B cell (primary cell): Measurements from ENCODE around the gene SLC1A2. TPM values are rescaled to one million over a fixed set of nuclear protein-coding genes. Genes with fewer than 3 reads are reported as not detected.

Experiments used
- ATAC-seq: fragments of 200-7000 bp; cut with Tn5 transposase; one replicate; pipeline ENCODE4 v1.10.0; 2021; ENCODE audit warnings: low read depth, mild to moderate bottlenecking, moderate number of reproducible peaks, moderate library complexity
- CTCF ChIA-PET: fragments of 350-600 bp; sonication (Branson Sonifier 250); formaldehyde crosslinking; loops from one replicate; lab custom pipeline; 2021; ENCODE audit warnings: antibody characterized with exemption, inconsistent platforms; lab: Charles Lee
- POLR2A ChIA-PET: fragments of 350-600 bp; sonication (Branson Sonifier 250); formaldehyde crosslinking; loops from one replicate; lab custom pipeline; 2021; ENCODE audit warnings: antibody characterized with exemption; lab: Charles Lee
- DNase-seq: peaks from one replicate; pipeline ENCODE4 v3.0.0; 2013
- H2AFZ ChIP-seq: 2 replicates; pipeline ENCODE4 v1.6.1; 2012; ENCODE audit warnings: mild to moderate bottlenecking, low read depth, low read length; ENCODE audit not compliant: insufficient read depth, poor library complexity, severe bottlenecking
- H3K27ac ChIP-seq, 2 donors: 1 replicate in 1 of 2; 2 replicates in 1 of 2; pipeline ENCODE4 v1.5.1; 2012 to 2013; ENCODE audit warnings: low read length in 2 of 2, mild to moderate bottlenecking in 2 of 2, moderate library complexity in 1 of 2
- H3K27me3 ChIP-seq, 4 experiments: fragments of 200-600 bp in 1 of 4; sonication (generic) in 1 of 4; replicated peaks in 1 of 4; 1 replicate in 2 of 4; 2 replicates in 2 of 4; pipeline versions ENCODE4 v1.6.1 to v1.7.0; 2013 to 2016; ENCODE audit warnings: low read length in 3 of 4, mild to moderate bottlenecking in 2 of 4, mixed read lengths in 1 of 4, moderate library complexity in 1 of 4; ENCODE audit not compliant: insufficient read depth in 4 of 4, control insufficient read depth in 3 of 4; ENCODE audit errors: control extremely low read depth in 1 of 4
- H3K36me3 ChIP-seq, 2 experiments: replicated peaks in 1 of 2; 1 replicate in 1 of 2; 2 replicates in 1 of 2; pipeline versions ENCODE4 v1.6.1 to v1.7.1; 2013; ENCODE audit warnings: low read length in 1 of 2; ENCODE audit not compliant: insufficient read depth in 2 of 2, control insufficient read depth in 1 of 2; ENCODE audit errors: control extremely low read depth in 1 of 2, extremely low read depth in 1 of 2
- H3K4me1 ChIP-seq, 2 donors: fragments of 200-600 bp in 1 of 2; sonication (generic) in 1 of 2; 1 replicate in 1 of 2; 2 replicates in 1 of 2; pipeline versions ENCODE4 v1.5.1 to v1.6.1; 2013 to 2017; ENCODE audit warnings: low read length in 2 of 2; ENCODE audit not compliant: control insufficient read depth in 2 of 2, insufficient read depth in 2 of 2
- H3K4me2 ChIP-seq: replicated peaks from 2 replicates; pipeline ENCODE3; 2012; ENCODE audit warnings: mild to moderate bottlenecking, low read depth, low read length; ENCODE audit not compliant: poor library complexity, severe bottlenecking
- H3K4me3 ChIP-seq, 5 experiments: fragments of 200-600 bp in 1 of 5; sonication (generic) in 1 of 5; 1 replicate in 3 of 5; 2 replicates in 2 of 5; pipeline versions ENCODE4 v1.5.1 to v1.7.0; 2011 to 2016; ENCODE audit warnings: low read length in 4 of 5, mild to moderate bottlenecking in 4 of 5, low read depth in 2 of 5, control low read depth in 1 of 5, moderate library complexity in 1 of 5; ENCODE audit not compliant: insufficient read depth in 1 of 5; ENCODE audit errors: control extremely low read depth in 1 of 5, extremely low read depth in 1 of 5
- H3K79me2 ChIP-seq: fragments of 200-600 bp; sonication (generic); one replicate; pipeline ENCODE4 v1.6.0; 2016; ENCODE audit warnings: low read length; ENCODE audit not compliant: control insufficient read depth, insufficient read depth
- H3K9ac ChIP-seq: fragments of 200-600 bp; sonication (generic); 2 replicates; pipeline ENCODE4 v1.6.1; 2017; ENCODE audit warnings: mild to moderate bottlenecking, low read length, moderate library complexity
- H3K9me3 ChIP-seq, 3 donors: one replicate each; pipeline versions ENCODE4 v1.6.1 to v1.7.1; 2013; ENCODE audit warnings: low read length in 2 of 3; ENCODE audit not compliant: control insufficient read depth in 2 of 3, insufficient read depth in 1 of 3; ENCODE audit errors: control extremely low read depth in 1 of 3
- H4K20me1 ChIP-seq: 2 replicates; pipeline ENCODE4 v1.6.0; 2012; ENCODE audit warnings: mild to moderate bottlenecking, low read length; ENCODE audit not compliant: insufficient read depth, control insufficient read depth, poor library complexity, severe bottlenecking
- H3K27ac Mint-ChIP-seq: one replicate; pipeline ENCODE4 v1.8.0; 2021; ENCODE audit warnings: mixed read lengths
- H3K27me3 Mint-ChIP-seq: one replicate; pipeline ENCODE4 v1.8.0; 2021; ENCODE audit warnings: mixed read lengths
- H3K4me1 Mint-ChIP-seq: one replicate; pipeline ENCODE4 v1.8.0; 2021; ENCODE audit warnings: mixed read lengths
- H3K4me3 Mint-ChIP-seq: one replicate; pipeline ENCODE4 v1.8.0; 2021; ENCODE audit warnings: mixed read lengths
- H3K9me3 Mint-ChIP-seq: one replicate; pipeline ENCODE4 v1.8.0; 2022; ENCODE audit warnings: mixed read lengths; ENCODE audit not compliant: insufficient read depth
- EZH2 ChIP-seq: IDR thresholded peaks from 2 replicates; pipeline ENCODE4 v1.6.1; 2012; ENCODE audit warnings: borderline replicate concordance, low read depth, mild to moderate bottlenecking, moderate library complexity, low read length; ENCODE audit not compliant: insufficient read depth, poor library complexity, severe bottlenecking
- WGBS: methylation state at CpG from one replicate; pipeline ENCODE4 v1.1.5; 2013; ENCODE audit warnings: missing lambda C conversion rate; ENCODE audit not compliant: insufficient coverage; 5-methylcytosine and 5-hydroxymethylcytosine counted together
- intact Hi-C: fragments of 100-400 bp; cut with micrococcal nuclease; formaldehyde crosslinking; loops from one replicate; pipeline ENCODE4 v1.10.0; 2022
- polyA minus RNA-seq: library from RNA; depleted of rRNA, polyadenylated mRNA; stranded (reverse); fragments of >200 nt; gene quantifications from 2 replicates; pipeline ENCODE4 v1.2.3, GENCODE V29; 2012
- polyA plus RNA-seq: library from polyadenylated mRNA; depleted of rRNA; stranded (reverse); fragments of >200 nt; gene quantifications from 2 replicates; pipeline ENCODE4 v1.2.3, GENCODE V29; 2012
- total RNA-seq, 2 donors: library from RNA; stranded (reverse); fragments of 120-200 nt in 1 of 2; gene quantifications; 1 replicate in 1 of 2; 2 replicates in 1 of 2; pipeline versions ENCODE4 v1.2.3 to v1.2.4, GENCODE V29; 2013 to 2022
- TF ChIP-seq, protein P1 (sequence below): fragments of 200-600 bp; IDR thresholded peaks from one replicate; pipeline ENCODE4 v1.8.0; 2022; ENCODE audit warnings: antibody characterized with exemption, mild to moderate bottlenecking

The SLC1A2 gene
- total RNA-seq (not detected in 2 replicates), polyA plus RNA-seq (not detected in 2 replicates), polyA minus RNA-seq (0.29 TPM in 1 of 2 replicates, not detected in the other)
- total RNA-seq (2013), result 0.23 TPM

DNA sequence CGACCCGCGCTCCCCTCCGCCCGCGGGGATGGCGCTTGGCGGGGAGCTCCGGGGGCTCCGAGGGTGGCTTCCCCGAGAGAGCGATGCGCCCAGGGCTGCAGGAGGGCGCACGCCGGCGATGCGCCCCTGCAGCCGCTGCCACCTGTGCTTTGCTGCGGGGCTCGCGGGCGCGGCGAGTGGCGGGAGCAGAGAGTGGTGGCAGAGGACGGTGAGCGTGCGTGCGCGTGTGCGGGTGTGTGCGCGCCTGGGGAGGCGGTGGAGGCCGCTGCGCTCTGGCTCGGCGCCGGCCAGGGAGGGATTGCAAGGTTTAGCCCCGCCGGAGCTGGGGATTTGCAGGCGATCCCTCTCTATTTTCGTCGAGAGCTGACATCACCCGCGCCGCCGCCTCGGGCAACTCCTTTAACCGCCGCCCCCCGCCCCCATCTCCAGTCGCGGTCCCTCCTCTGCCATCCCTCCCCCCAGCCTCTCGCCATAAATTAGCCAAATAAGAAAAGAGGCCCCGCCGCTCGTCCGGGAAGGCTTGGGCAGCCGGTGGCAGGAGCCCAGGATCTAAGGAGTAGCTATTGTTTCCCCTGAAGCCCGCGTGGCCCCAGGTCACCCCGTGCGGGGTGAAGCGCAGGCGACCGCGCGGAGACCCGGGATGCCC, at the start of gene SLC1A2:
TSS of gene SLC1A2 (minus strand) at position 375 of the 646 bp plus-strand sequence. CDS start 592 bp downstream, outside the sequence.
- H3K4me1 ChIP-seq, result peaks cover 19 to 23% of the 10 kb centered on the region in 2 donors
- H3K79me2 ChIP-seq, result no peaks in the 10 kb centered on the region
- ATAC-seq (no peak), DNase-seq (peak; percentile 23)
- Mint-ChIP-seq H3K4me3 (peak within 1 kb of the TSS; percentile 77), H3K27ac (no peak within 1 kb of the TSS), H3K4me1 (peaks cover 13% of the 10 kb centered on the region), H3K27me3 (peaks cover 79% of the 10 kb centered on the region), H3K9me3 (no peaks in the 10 kb centered on the region)
- POLR2A ChIA-PET, result no interaction called here
- no peaks in the 10 kb centered on the region for H3K36me3 ChIP-seq
- intact Hi-C loops, result loop anchor here (5.0 kb wide), 1 partner anchor 902 kb away; no protein-coding TSS in a partner anchor
- no peaks in the 10 kb centered on the region for H4K20me1 ChIP-seq
- no peak within 1 kb of the TSS for H3K27ac ChIP-seq
- CTCF ChIA-PET, result no interaction called here
- H3K4me2 ChIP-seq, result peak within 1 kb of the TSS; percentile 67
- H3K9ac ChIP-seq, result peak within 1 kb of the TSS; percentile 32
- H3K9me3 ChIP-seq, result no peaks in the 10 kb centered on the region
- peaks cover 0 to 55% (median 38%) of the 10 kb centered on the region in 4 experiments for H3K27me3 ChIP-seq
- peak within 1 kb of the TSS; percentile 22 for H2AFZ ChIP-seq
- WGBS, result 3% methylated on average over 67 of the region's 71 CpGs
- peak within 1 kb of the TSS in 2 of 5 experiments; percentile 29 to 51 for H3K4me3 ChIP-seq
- TF ChIP-seq, protein P1, sequence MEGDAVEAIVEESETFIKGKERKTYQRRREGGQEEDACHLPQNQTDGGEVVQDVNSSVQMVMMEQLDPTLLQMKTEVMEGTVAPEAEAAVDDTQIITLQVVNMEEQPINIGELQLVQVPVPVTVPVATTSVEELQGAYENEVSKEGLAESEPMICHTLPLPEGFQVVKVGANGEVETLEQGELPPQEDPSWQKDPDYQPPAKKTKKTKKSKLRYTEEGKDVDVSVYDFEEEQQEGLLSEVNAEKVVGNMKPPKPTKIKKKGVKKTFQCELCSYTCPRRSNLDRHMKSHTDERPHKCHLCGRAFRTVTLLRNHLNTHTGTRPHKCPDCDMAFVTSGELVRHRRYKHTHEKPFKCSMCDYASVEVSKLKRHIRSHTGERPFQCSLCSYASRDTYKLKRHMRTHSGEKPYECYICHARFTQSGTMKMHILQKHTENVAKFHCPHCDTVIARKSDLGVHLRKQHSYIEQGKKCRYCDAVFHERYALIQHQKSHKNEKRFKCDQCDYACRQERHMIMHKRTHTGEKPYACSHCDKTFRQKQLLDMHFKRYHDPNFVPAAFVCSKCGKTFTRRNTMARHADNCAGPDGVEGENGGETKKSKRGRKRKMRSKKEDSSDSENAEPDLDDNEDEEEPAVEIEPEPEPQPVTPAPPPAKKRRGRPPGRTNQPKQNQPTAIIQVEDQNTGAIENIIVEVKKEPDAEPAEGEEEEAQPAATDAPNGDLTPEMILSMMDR, result no peak
- TF ChIP-seq EZH2, result no peak

DNA sequence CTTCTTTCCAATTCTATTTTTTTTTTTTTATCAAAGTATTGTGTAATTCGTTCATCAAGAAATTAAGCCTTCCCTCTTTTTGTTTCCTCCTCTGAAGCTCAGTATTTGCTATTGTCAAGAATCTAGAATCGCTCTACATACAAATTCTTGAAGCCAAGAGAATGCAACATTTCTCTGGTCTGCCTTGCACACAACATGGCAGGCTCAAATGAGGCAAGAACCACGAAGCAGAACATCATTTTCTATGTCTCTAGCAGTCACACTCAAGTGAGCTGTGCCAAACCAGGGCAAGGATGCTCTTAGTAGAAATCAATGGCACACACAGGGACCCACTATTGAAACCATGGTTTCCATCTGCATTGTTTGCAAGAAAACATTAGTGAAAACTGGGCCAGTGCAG, 46.7 kb upstream of the SLC1A2 start:
- Histone ChIP-seq H3K27me3 (peaks cover 0 to 10% (median 8%) of the 10 kb centered on the region in 4 experiments), H3K4me3 (no peak overlapping the region), H4K20me1 (no peaks in the 10 kb centered on the region), H3K4me1 (no peaks in the 10 kb centered on the region), H3K36me3 (no peaks in the 10 kb centered on the region), H3K9me3 (peaks cover 0 to 5% (median 0%) of the 10 kb centered on the region in 3 donors), H3K4me2 (no peak overlapping the region), H3K79me2 (no peaks in the 10 kb centered on the region), H3K27ac (no peak overlapping the region), H2AFZ (no peak overlapping the region), H3K9ac (no peak overlapping the region)
- no peak for DNase-seq
- ChIA-PET POLR2A (no interaction called here), CTCF (interaction anchor here (1.1 kb wide), 1 partner anchor 22 kb away, joined by 3 read pairs; no protein-coding TSS in a partner anchor)
- ATAC-seq, result no peak
- TF ChIP-seq EZH2, result no peak
- TF ChIP-seq, protein P1, result no peak
- Mint-ChIP-seq H3K9me3 (no peaks in the 10 kb centered on the region), H3K4me3 (no peak overlapping the region), H3K27me3 (peaks cover 57% of the 10 kb centered on the region), H3K4me1 (no peaks in the 10 kb centered on the region), H3K27ac (no peak overlapping the region)
- 70% methylated on average over 2 of the region's 3 CpGs for WGBS
- intact Hi-C loops, result no loop called here
